Mononuclear cell (primary cell): Measurements from ENCODE around the gene CROCC. TPM values are rescaled to one million over a fixed set of nuclear protein-coding genes. Genes with fewer than 3 reads are reported as not detected.
"Not testable (repeated sequence)": the region's sequence is repeated elsewhere in the genome, so short reads cannot be mapped to it uniquely, and the experiment has no call there.

Experiments
- H3K27me3 ChIP-seq: 2 replicates; pipeline ENCODE4 v1.6.0; 2011; ENCODE audit warnings: low read length, control low read depth; ENCODE audit not compliant: insufficient read depth
- H3K4me1 ChIP-seq: 2 replicates; pipeline ENCODE4 v1.5.1; 2011; ENCODE audit warnings: mild to moderate bottlenecking, low read length, control low read depth; ENCODE audit not compliant: insufficient read depth
- H3K4me3 ChIP-seq: 2 replicates; pipeline ENCODE4 v1.5.1; 2011; ENCODE audit warnings: mild to moderate bottlenecking, low read length, moderate library complexity
- H3K9me3 ChIP-seq: 2 replicates; pipeline ENCODE4 v1.5.1; 2011; ENCODE audit warnings: low read depth, mild to moderate bottlenecking, control low read depth, low read length
- total RNA-seq: library from RNA; depleted of rRNA; stranded (reverse); fragments of >200 nt; gene quantifications from one replicate; pipeline ENCODE4 v1.2.3, GENCODE V29; 2012

Gene CROCC
- total RNA-seq, 1 donor, result 27.8 TPM

DNA sequence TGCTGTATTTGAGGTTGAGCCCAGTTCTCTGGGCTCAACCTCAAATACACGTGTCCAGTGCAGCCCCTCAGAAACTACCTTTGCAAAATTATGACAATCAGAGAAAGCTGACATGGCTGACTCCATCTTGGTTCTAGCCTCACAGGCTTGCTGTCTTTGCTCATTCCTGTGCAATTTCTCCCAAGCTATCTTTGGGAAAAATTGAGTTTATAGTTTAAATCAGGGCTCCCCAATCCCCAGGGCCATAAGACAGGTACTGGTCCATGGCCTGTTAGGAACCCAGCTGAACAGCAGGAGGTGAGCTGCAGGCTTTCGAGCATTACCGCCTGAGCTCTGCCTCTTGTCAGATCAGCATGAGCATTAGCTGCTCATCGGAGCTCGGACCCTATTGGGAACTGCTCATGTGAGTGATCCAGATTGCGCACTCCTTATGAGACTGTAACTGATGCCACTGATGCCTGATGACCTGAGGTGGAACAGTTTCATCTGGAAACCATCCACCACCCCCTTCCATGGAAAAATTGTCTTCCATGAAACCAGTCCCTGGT lies 28.7 kb upstream of the CROCC start:
- not testable (repeated sequence) for H3K4me3 ChIP-seq, H3K9me3 ChIP-seq, H3K27me3 ChIP-seq
- peaks cover 29% of the 10 kb centered on the region for H3K4me1 ChIP-seq

DNA sequence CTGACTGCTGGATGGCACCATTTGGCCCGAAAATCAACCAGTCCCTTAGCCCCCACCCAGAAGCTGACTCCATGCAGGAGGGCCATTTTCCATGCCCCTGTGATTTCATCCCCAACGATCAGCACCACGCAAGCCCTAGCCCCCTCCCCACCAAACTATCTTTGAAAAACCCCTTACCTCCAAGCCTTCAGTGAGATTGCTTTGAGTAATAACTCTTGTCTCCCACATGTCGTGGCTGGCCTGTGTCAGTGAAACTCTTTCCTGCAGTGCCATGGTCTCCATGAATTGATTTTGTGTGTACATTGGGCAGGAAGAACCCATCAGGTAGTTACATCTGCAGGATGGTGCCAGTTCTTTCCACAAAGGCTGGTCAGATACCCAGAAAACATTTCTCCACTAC lies 27.9 kb upstream of the CROCC start:
- H3K9me3 ChIP-seq, H3K27me3 ChIP-seq, H3K4me3 ChIP-seq: not testable (repeated sequence)
- peaks cover 25% of the 10 kb centered on the region for H3K4me1 ChIP-seq

DNA sequence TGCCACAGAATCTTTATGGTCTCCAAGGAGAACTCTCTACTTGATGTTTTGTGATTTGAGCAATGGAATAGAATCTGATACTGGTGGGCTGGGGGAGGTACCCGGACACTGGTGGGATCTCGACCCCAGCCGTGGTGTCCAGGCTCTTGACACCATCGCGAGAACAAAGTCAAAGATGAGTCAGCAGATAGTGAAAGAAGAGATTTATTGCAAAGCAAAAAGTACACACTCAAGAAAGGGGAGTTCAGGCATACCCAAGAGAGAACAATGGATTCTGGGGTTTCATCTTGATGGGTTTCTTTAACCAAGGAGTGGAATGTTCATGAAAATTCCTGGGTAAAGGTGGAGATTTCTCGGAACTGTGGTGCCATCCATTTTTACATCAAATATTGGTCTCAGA lies 27.4 kb upstream of the CROCC start:
- H3K27me3 ChIP-seq, H3K9me3 ChIP-seq, H3K4me3 ChIP-seq: not testable (repeated sequence)

DNA sequence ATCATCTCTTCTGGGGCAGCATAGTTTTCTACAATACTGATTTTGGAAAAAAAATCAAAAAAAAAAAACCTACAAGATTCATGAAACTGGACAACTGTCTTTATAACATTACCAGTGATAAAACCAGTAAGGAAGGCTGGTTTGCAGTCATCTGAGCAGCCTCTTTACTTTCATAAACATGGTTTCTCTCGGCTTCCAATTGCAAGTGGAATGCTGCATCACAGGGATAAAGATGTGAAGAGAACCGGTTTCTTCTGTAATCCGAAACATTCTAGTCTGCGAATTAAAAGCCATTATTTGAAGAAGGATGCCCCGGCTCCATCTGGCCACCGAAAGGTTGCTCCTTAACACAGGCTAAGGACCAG lies 26.5 kb upstream of the CROCC start:
- Histone ChIP-seq H3K4me3 (peak overlapping the region; percentile 27), H3K4me1 (peaks cover 14% of the 10 kb centered on the region)
- H3K9me3 ChIP-seq, H3K27me3 ChIP-seq: not testable (repeated sequence)

More for the DNA sequence above, 27.4 kb upstream of the CROCC start:
- peaks cover 22% of the 10 kb centered on the region for H3K4me1 ChIP-seq

DNA sequence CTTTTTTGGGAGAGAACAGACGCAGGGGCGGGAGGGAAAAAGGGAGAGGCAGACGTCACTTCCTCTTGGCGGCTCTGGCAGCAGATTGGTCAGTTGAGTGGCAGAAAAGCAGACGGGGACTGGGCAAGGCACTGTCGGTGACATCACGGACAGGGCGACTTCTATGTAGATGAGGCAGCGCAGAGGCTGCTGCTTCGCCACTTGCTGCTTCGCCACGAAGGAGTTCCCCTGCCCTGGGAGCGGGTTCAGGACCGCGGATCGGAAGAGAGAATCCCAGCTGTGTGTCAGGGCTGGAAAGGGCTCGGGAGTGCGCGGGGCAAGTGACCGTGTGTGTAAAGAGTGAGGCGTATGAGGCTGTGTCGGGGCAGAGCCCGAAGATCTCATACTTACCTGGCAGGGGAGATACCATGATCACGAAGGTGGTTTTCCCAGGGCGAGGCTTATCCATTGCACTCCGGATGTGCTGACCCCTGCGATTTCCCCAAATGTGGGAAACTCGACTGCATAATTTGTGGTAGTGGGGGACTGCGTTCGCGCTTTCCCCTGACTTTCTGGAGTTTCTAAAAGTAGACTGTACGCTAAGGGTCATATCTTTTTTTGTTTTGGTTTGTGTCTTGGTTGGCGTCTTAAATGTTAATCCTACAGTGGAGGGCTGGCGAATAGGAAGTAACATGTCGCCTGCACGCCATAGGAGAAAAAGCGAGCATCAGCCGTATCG lies 26.0 kb upstream of the CROCC start, which contains the start of gene RNU1-2:
RNU1-2 (plus strand) TSS at position 383 of the 718 bp plus-strand sequence.
- not testable (repeated sequence) for H3K9me3 ChIP-seq
- H3K4me3 ChIP-seq, result peak within 1 kb of the TSS; percentile 27

DNA sequence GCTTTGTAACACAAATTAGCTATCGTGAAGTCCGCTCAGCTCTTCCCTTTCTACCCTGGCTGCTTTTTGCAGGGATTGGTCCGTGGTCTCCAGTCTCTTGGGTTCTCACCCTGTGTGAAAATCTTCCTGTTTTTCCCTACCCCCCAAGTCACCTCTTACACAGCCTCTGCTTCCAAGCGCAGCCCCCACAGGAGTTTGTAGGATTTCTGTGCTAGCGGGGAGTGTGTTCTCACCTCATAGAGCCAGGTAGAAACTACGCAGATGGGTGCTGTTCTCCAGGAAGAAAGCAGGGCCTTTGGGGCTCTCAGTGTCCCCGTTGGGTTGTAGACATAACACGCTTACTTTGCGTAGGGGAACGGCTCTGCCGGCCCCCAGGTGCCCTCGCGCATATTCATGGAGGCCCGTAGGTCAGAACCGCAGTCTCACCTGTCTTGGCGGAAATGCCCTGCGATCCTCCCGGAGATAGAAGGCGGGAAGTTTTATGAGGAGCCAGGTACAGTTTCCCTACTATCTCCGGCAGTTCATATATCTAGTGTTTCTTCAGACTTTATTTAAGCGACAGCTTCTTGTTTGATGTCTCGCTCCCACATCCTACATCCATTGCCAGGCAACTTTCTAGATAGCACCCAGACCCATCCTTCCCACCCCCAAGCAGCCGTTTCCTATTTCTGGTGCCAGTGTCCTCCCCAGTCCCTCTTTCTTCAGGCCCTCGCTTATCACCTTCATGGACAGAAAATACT lies 25.2 kb upstream of the CROCC start:
- Histone ChIP-seq H3K4me1 (peaks cover 23% of the 10 kb centered on the region), H3K4me3 (peak overlapping the region; percentile 18)
- not testable (repeated sequence) for H3K9me3 ChIP-seq, H3K27me3 ChIP-seq

More for the DNA sequence above, 26.0 kb upstream of the CROCC start, which contains the start of gene RNU1-2:
- H3K4me1 ChIP-seq, result peaks cover 16% of the 10 kb centered on the region
- H3K27me3 ChIP-seq, result not testable (repeated sequence)

DNA sequence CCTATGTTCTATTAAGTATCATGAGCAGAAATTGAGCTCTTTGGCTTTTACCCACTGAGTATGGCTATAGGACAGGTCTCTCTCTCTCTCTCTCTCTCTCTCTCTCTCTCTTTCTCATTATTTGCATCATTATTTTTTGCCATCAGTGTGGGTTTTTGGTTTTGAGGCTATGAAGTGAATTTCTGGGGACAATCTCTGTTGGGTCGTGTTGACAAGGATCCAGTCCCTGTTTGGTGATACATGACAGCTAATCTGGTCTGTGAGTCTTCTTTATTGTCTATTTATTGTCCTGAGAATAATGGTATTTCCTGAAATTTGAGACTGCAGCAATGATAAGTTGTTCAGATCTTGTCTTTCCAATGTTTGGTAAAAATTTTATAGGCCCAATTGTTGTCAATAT lies 24.1 kb upstream of the CROCC start:
- H3K9me3 ChIP-seq, H3K4me3 ChIP-seq, H3K27me3 ChIP-seq: not testable (repeated sequence)
- peaks cover 32% of the 10 kb centered on the region for H3K4me1 ChIP-seq

DNA sequence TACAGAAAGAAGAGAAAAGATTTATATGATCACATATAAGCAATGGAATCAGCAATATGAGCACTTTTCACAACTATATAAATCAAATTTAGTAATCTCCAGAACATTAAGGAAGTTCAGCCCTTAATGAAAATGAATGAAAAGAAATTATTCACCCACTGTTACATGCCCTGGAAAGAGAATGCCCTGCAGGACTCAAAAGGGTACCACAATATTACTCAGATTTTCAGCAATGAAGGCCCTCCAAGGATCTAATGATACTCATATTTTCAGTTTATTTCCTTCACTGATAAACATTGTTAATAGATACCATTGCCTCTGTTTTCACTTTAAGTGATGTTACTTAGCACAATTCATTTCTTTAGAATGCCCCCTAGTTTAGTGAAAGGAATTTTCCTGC lies 23.4 kb upstream of the CROCC start:
- not testable (repeated sequence) for H3K9me3 ChIP-seq, H3K4me3 ChIP-seq, H3K27me3 ChIP-seq
- peaks cover 37% of the 10 kb centered on the region for H3K4me1 ChIP-seq

DNA sequence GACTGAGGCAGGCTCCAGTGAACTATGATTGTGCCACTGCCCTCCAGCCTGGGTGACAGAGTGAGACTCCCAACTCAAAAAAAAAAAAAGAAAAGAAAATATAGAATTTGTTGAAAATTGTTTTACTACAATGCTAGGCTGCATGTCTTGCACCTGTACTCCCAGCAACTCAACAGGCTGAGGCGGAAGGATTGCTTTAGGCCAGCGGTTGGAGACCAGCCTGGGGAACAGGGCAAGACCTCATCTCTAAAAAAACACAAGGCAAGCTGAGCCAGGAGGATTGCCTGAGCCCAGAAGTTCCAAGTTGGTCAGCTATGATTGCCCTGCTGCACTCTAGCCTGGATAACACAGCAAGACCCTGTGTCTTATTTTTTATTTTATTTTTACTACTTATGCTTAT lies 22.7 kb upstream of the CROCC start:
- not testable (repeated sequence) for H3K4me3 ChIP-seq, H3K27me3 ChIP-seq, H3K9me3 ChIP-seq
- H3K4me1 ChIP-seq, result peaks cover 44% of the 10 kb centered on the region

DNA sequence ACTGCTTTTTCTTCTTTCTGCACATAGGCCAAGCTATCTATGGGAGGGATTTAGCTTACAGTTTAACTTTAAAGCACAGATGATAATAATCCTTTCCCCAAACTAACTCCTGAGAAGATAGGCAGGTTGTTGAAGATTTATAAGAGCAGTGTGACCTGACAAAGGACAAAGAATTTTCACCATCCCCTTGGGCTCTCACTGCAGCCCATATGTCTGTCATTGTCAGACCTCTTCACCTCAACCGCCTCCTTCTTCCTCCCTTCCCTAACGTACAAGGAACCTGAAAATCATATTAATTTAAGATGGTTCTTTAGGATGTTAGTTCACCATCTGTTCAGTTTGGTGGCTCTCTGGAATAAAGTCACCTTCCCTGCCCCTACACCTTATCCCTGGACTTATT lies 21.0 kb upstream of the CROCC start:
- H3K4me3 ChIP-seq, result no peak overlapping the region
- H3K27me3 ChIP-seq, result no peaks in the 10 kb centered on the region
- no peaks in the 10 kb centered on the region for H3K9me3 ChIP-seq
- H3K4me1 ChIP-seq, result peaks cover 57% of the 10 kb centered on the region

DNA sequence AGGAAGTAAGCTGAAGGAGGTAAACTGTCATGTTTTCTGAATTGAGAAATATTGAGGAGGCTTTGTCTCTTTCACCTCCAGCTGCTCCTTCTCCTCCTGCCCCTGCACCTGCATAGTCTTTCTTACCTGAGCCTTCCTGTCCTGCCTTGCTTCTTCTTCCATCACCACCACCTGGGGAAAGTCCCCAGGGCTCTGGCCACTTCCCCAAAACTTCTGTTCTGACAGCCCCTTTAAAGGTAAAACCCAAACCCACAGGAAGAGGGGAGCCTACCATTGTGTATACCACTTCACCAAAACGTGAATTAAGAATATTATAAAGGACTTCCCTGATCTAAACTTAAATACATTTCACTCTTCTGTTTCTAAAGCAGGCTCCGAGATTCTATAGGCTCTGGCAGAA lies 20.4 kb upstream of the CROCC start:
- H3K4me1 ChIP-seq, result peaks cover 61% of the 10 kb centered on the region
- not testable (repeated sequence) for H3K27me3 ChIP-seq, H3K4me3 ChIP-seq, H3K9me3 ChIP-seq

DNA sequence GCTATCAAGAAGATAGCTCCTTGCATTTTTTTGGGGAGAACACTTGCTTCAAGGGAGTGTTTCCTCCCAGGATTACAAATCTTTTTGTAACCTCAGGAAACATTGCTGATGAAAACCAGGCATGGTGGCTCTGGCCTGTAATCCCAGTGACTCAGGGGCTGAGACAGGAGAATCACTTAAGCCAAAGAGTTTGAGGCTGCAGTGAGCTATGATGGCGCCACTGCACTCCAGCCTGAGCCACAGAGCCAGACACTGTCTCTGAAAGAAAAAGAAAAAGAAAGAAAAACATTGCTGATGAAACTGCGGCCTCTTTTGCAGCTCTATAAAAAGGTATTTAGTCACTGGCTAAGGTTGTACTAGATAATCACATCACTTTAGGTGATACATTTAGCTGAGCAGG lies 18.7 kb upstream of the CROCC start:
- no peak overlapping the region for H3K4me3 ChIP-seq
- no peaks in the 10 kb centered on the region for H3K9me3 ChIP-seq
- H3K27me3 ChIP-seq, result no peaks in the 10 kb centered on the region
- H3K4me1 ChIP-seq, result peaks cover 53% of the 10 kb centered on the region

DNA sequence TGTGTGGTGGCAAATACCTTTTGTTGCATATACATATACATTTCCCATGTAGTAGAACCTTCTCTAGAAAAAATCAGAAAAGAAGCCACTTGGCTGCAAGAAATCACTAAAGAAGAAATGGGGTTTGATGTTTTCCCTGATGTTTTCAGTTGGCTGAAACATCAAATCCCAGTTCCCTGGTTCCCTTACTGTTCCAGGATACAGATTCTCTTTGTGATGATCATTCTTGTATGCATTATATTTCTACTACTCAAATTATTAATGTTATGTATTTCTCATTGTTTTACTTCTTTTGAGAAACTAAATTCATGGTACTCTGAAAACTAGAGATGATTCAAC lies 18.3 kb upstream of the CROCC start:
- H3K27me3 ChIP-seq, result no peaks in the 10 kb centered on the region
- H3K9me3 ChIP-seq, result no peaks in the 10 kb centered on the region
- peak overlapping the region; percentile 43 for H3K4me3 ChIP-seq
- H3K4me1 ChIP-seq, result peaks cover 53% of the 10 kb centered on the region

DNA sequence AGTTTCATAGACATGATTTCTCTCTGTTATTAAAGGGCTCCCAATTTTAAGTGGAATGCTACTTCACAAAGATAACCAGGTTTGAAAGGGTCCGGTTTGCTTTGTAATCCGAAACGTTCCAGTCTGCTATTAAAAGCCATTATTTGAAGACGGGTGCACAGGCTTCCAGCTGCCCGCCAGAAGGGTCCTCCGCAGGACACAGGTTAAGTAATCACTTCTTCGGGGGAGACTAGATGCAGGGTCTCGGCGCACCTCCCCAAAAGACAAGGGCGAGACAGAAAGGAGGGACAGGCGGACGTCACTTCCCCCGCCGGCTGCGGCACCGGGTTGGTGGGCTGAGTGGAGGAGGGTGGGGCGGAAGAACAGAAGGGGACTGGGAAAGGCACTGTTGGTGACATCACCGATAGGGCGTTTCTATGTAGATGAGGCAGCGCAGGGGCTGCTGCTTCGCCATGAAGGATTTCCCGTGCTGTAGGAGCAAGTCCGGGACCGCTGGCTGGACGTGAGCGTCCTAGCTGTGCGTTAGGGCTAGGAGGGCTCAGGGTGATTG lies 17.1 kb upstream of the CROCC start:
- Histone ChIP-seq H3K4me3 (peak overlapping the region; percentile 43), H3K9me3 (no peaks in the 10 kb centered on the region), H3K27me3 (no peaks in the 10 kb centered on the region), H3K4me1 (peaks cover 53% of the 10 kb centered on the region)

DNA sequence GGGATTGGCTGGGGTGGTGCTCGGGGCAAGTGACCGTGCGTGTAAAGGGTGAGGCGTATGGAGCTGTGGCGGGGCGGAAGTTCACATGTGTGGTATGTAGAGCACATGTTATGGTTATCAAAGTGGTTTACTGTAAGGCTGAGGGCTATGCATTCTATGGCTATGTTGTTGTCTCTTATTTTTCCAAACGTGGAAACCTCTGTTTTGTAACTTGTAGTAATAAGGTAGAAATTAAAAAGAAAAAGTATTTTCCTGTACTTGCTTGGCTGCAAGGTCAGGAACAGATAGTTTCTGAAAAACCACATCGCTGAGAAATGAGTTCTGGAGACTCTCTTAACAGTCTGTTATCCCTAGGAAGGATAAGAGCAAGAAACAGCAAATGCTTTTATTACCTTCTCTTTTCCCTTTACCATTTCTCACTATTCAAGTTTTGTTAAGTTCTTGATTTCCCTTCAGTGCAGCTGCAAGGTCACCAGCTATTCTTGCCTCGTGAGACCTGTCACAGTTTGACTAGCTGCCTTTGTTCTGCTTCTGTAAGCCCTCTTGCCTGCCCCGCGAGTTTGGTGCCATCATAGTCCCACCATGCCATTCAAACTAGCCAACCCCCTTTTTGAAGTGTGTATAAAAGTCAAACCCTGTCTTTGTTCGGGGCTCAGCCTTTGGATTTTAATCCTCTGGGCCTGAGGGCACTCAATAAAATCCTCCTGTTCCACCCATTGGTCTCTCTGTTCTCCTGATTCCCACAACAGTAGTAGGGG lies 16.4 kb upstream of the CROCC start:
- Histone ChIP-seq H3K27me3 (no peaks in the 10 kb centered on the region), H3K9me3 (no peaks in the 10 kb centered on the region), H3K4me1 (peaks cover 53% of the 10 kb centered on the region), H3K4me3 (peak overlapping the region; percentile 43)
